GM19240 (cell line): Measurements from ENCODE around the gene HIPK3.
"Not testable (repeated sequence)": the region's sequence is repeated elsewhere in the genome, so short reads cannot be mapped to it uniquely, and the experiment has no call there.

Source experiments
- DNase-seq: peaks from one replicate; pipeline ENCODE4 v3.0.0; 2011; ENCODE audit warnings: low spot score; ENCODE audit not compliant: insufficient read length

The HIPK3 gene

GRCh38 chr11:33303541-33303940, 46.4 kb downstream of the HIPK3 start:
- no peak for DNase-seq

- DNase-seq: not testable (repeated sequence)
These were observed 49.6 kb downstream of the HIPK3 start for GRCh38 chr11:33306821-33307220.

- no peak for DNase-seq
These were observed 50.8 kb downstream of the HIPK3 start for GRCh38 chr11:33307984-33308383.

- DNase-seq: no peak
These were observed 51.9 kb downstream of the HIPK3 start for GRCh38 chr11:33309118-33309517.

GRCh38 chr11:33310720-33311500, 53.7 kb downstream of the HIPK3 start:
- DNase-seq: no peak

- DNase-seq: no peak
These were observed 54.5 kb downstream of the HIPK3 start for GRCh38 chr11:33311680-33312079.

- DNase-seq: no peak
These were observed 58.6 kb downstream of the HIPK3 start for GRCh38 chr11:33315822-33316221.

GRCh38 chr11:33317662-33318061, 60.5 kb downstream of the HIPK3 start:
- no peak for DNase-seq

GRCh38 chr11:33320016-33320813, 63.0 kb downstream of the HIPK3 start:
- no peak for DNase-seq

- no peak for DNase-seq
These were observed 63.7 kb downstream of the HIPK3 start for GRCh38 chr11:33320814-33321330.

- DNase-seq: no peak
These were observed 64.2 kb downstream of the HIPK3 start for GRCh38 chr11:33321422-33321821.

GRCh38 chr11:33323421-33323820, 66.2 kb downstream of the HIPK3 start:
- no peak for DNase-seq

- DNase-seq: no peak
These were observed 67.3 kb downstream of the HIPK3 start for GRCh38 chr11:33324302-33324985.

- no peak for DNase-seq
These were observed 68.3 kb downstream of the HIPK3 start for GRCh38 chr11:33325451-33325850.

- DNase-seq: no peak
These were observed 72.6 kb downstream of the HIPK3 start for GRCh38 chr11:33329705-33330329.

- no peak for DNase-seq
These were observed 76.6 kb downstream of the HIPK3 start for GRCh38 chr11:33333816-33334215.

GRCh38 chr11:33334627-33335026, 77.4 kb downstream of the HIPK3 start:
- DNase-seq: no peak

GRCh38 chr11:33339247-33339646, 82.1 kb downstream of the HIPK3 start:
- no peak for DNase-seq

- DNase-seq: no peak
These were observed 87.4 kb downstream of the HIPK3 start for GRCh38 chr11:33344611-33345010.

- no peak for DNase-seq
These were observed 90.4 kb downstream of the HIPK3 start for GRCh38 chr11:33347490-33348125.

GRCh38 chr11:33350287-33350686, 93.1 kb downstream of the HIPK3 start:
- DNase-seq: no peak
